Fibroblast of the aortic adventitia (primary cell): ENCODE measurements around the gene ARHGAP25. TPM values are rescaled to one million over a fixed set of nuclear protein-coding genes. Genes with fewer than 3 reads are reported as not detected.

Experiments
- DNase-seq: peaks from one replicate; pipeline ENCODE4 v3.0.0-alpha.2; 2010; ENCODE audit warnings: low read depth
- H3K4me3 ChIP-seq: 2 replicates; pipeline ENCODE4 v1.5.1; 2011; ENCODE audit warnings: low read depth, mild to moderate bottlenecking, control low read depth, low read length, moderate library complexity
- CTCF ChIP-seq: IDR thresholded peaks from 2 replicates; pipeline ENCODE4 v1.5.1; 2011; ENCODE audit warnings: mild to moderate bottlenecking, low read length, control low read depth, inconsistent platforms; ENCODE audit not compliant: insufficient read depth
- total RNA-seq: library from RNA; depleted of rRNA; stranded (reverse); fragments of >200 nt; gene quantifications from 2 replicates; pipeline ENCODE4 v1.2.3, GENCODE V29; 2012; ENCODE audit warnings: low replicate concordance

ARHGAP25 gene
- total RNA-seq, 1 donor, result 0.36 TPM

GRCh38 chr2:68726608-68727367 is 7.8 kb upstream of the ARHGAP25 start:
- no peak overlapping the region for H3K4me3 ChIP-seq
- no peak for TF ChIP-seq CTCF
- no peak for DNase-seq

- no peak overlapping the region for H3K4me3 ChIP-seq
- no peak for TF ChIP-seq CTCF
- no peak for DNase-seq
Observed at GRCh38 chr2:68727683-68728375, 6.8 kb upstream of the ARHGAP25 start.

DNA sequence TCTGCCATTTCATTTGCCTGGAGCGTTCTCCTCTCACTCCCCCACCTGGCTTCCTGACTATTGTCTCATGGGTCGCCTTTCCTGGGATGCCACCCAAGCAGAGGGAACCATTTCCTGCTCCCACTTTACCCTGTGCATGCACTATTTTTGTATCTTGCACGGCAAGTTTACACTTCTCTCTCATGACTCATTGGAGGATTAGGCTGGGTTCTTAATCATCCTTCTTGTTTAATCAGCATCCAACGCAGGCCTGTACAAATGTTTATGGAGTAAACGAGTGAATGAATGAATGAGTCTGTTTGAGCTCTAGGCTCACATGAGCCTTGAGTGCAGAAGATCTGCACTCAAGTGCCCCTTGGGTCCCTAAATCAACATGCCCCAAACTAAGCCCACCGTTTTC is 3.8 kb upstream of the ARHGAP25 start:
- no peak overlapping the region for H3K4me3 ChIP-seq
- no peak for DNase-seq
- TF ChIP-seq CTCF, result no peak

DNA sequence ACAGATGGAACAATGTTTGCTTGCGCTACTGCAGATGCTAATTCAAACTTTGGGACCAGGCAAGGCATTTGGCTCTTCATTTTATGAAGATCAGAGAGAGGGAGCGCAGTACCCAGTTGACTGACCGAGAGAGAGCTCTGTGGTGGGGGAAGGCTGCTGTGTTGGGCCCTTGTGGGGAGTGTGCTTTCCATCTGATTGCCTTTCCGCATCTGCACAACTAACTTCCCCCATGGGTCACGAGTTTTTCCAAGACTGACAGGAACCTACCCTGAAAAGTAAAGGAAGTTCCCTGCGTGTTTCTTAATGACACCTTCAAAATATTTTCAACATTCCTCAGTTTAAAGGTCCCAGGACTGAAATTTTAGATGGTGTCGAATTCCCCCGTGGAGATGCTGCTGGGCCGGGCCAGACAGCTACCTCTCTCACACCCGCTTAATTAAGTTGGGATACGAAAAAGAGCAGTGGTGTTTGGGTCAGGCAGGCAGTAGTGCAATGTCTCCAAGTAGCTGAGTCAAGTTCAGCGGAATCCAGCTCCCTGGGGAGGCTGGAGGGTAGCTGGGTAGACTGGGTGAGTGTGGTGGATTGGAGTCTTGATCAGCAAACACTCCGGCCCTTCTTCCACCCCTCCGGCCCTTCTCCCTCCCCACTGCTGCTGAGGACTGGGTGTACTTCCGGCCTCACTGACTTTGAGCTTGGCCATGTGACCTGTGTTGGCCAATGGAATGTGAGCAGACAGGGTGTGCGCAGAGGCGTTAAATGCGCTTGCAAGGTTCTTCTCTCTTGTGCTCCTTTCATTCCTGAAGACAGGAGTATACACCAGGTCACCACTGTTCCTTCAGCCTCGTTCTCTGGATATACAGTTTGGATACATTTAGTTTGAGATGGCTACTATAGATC is 2.3 kb upstream of the ARHGAP25 start:
- no peak for TF ChIP-seq CTCF
- H3K4me3 ChIP-seq, result no peak overlapping the region
- no peak for DNase-seq

DNA sequence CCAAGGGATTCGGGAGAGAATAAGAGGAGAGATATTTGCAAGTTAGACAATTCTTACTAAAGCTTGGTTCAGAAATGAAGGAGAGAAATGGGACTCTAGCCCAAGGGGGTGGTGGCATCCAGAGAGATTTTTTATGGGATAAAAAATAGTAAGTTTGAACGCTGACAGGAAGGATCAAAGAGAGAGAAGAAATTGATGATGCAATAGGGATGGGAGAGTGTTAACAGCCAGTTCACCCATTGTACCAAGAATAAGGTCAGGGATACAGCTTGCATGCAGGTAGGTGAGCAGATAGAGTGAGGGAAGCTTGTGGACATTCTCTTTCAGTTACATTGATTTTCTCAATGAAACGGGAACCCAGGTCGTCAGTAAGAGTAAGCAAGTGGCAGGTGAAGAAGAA is 1.2 kb upstream of the ARHGAP25 start:
- H3K4me3 ChIP-seq, result no peak overlapping the region
- TF ChIP-seq CTCF, result no peak
- DNase-seq, result no peak

DNA sequence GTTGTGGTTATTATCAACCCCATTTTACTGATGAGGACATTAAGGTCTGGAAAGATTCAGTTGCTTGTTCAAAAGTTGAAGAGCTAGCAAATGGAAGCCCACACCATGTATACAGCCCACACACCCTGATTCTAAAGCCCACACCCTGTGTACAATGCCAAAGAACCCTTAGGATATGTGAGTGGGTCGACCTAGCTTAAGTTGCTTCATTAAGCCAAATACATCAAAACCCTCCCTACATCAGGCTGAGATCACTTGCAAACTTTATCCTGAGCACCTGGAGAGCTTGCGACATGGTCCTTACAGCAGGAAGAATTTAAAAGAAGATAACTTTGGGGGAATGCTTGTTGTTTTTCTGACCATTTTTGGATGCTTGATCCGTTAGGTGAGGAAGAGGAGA is 435 bp upstream of the ARHGAP25 start:
- TF ChIP-seq CTCF, result no peak
- no peak overlapping the region for H3K4me3 ChIP-seq
- DNase-seq, result no peak
